ENCODE results near the gene FREY1.

Gene FREY1

DNA sequence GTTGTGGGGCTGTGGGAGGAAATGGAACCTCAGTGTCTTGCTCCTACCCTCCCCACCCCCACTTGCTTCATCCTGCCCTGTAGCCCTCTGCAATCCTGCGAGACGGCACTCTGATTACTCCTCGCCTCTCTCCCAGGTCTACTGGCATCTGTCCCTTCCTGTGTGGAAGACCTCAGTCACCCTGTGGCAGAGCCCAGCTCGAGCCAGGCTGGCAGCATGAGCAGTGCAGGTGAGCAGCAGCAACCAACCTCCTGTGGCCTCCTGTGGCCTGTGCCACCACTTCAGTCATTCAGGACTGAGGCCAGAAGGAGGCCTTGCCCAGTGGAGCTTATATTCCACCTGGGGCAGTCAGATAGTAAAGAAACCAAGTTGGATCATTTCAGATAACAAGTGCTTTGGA lies 36.4 kb downstream of the FREY1 start:
- no peak for DNase-seq (ENCODE audit: low read depth)

DNA sequence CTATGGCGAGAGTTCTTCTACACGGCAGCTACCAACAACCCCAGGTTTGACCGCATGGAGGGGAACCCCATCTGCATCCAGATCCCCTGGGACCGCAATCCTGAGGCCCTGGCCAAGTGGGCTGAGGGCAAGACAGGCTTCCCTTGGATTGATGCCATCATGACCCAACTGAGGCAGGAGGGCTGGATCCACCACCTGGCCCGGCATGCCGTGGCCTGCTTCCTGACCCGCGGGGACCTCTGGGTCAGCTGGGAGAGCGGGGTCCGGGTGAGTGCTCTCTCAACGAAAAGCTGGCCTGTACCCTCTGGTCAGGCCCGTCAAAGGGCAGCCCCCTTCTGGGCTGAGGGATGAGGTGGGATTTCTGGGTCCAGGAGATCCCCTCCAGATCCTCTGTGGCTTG lies 37.5 kb downstream of the FREY1 start:
- no peak for DNase-seq (ENCODE audit: low read depth)

DNA sequence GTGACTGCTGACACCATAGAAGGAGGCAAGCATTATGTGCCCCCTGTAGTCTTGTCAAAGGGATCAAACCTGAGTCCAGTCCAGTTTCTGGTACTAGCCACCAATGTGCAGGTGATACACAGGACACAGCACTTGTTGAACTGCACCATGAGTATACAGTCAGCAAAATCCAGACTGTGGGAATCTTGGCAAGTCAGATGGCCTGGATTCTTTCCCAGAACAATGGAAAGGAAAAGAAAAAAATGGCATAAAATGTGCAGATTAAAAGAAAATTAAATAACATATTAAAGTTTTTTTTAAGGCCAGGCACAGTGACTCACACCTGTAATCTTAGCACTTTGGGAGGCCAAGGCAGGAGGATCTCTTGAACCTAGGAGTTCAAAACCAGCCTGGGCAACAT lies 43.0 kb downstream of the FREY1 start:
- no peak for DNase-seq (ENCODE audit: low read depth)

DNA sequence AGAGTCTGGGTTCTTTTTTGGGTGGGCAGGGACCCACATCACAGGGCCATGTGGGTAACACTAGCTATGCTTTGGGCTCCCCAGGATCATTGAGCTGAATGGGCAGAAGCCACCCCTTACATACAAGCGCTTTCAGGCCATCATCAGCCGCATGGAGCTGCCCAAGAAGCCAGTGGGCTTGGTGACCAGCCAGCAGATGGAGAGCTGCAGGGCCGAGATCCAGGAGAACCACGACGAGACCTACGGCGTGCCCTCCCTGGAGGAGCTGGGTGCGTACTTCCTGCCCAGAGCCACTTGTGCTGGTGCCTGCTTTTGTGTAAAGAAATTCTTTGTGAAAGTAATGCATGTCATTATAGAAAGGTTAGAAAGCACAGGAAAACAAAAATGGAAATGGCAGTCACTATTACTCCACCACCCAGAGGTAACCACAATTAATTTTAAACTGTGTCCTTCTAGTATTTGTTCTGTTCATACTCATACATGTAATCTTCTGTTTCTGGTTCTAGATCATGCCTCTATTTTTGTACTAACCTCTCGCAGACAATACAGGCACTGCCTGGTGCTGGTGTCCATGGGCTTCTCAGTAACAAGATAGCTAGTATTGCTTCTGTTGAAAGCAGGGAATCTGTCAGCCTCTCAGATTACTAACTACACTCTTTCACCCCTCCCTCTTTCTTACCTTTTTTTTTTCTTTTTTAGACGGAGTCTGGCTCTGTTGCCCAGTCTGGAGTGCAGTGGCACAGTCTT lies 46.1 kb downstream of the FREY1 start:
- DNase-seq (ENCODE audit: low read depth) = no peak

DNA sequence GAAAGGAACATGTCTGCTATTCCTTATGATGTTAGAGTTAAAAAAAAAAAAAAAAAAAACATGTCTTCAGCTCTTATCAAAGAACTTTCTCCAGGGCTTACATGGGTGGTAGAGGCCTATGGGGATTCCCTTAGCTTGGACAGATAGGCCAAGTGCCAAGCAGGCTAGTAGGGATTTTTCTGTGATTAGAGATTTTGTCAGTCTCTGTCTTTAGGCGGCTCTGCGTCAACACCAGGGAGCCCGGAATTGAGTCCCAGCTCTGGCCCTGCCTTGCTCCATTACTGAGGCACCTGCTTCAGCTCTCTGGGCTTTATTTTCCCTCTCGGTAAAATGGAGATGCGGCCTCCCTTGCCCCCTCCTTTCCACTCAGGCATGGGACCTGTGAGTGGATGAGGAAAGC lies 46.7 kb downstream of the FREY1 start:
- no peak for DNase-seq (ENCODE audit: low read depth)

DNA sequence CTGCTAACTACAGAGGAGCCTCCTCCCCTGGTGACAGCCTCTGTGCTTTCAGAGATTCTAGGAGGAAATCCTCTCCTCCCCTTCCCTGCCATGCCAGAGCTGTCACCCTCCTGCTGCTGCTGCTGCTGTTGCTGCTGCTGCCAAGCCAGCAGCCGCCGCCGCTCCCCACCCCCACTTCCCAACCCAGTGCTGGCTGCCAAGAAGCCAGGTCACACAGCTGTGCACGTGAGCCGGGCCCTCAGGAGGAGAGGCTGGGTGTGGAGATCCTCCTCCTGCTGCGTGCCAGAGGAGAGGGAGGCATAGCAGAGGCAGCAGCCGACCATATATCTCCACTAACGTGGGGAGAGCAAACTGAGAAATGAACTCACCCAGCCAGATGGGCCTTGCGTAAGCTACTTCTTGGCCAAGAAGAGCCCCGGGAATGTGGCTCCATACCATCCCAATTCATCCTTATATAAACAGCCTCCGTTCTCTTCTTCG lies 47.4 kb downstream of the FREY1 start:
- peak; percentile 96 for DNase-seq (ENCODE audit: low read depth)

DNA sequence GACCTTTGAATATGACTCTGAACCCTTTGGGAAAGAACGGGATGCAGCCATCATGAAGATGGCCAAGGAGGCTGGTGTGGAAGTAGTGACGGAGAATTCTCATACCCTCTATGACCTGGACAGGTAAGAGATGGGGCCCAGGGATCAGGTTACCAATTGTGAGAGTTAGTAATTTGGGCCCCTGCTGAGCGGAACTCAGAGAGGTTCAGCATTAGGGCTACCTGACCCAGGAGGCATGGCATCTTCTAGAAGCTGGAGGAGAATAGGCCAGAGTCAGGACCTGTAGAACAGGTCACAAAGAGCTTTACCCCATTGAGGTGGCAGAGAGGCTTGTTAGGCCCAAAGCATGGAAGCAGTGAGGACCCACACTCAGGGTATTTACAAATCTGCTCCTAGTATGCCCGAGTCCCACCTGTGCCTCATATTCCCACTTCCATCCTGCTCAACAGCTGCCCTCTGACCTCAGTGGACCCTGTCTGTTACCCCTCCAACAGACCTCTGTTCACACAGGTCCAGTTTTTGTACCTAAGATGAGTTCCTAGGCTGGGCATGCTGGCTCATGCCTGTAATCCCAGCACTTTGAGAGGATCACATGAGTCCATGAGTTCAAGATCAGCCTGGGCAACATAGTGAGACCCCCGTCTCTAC lies 48.2 kb downstream of the FREY1 start:
- DNase-seq (ENCODE audit: low read depth) = no peak

DNA sequence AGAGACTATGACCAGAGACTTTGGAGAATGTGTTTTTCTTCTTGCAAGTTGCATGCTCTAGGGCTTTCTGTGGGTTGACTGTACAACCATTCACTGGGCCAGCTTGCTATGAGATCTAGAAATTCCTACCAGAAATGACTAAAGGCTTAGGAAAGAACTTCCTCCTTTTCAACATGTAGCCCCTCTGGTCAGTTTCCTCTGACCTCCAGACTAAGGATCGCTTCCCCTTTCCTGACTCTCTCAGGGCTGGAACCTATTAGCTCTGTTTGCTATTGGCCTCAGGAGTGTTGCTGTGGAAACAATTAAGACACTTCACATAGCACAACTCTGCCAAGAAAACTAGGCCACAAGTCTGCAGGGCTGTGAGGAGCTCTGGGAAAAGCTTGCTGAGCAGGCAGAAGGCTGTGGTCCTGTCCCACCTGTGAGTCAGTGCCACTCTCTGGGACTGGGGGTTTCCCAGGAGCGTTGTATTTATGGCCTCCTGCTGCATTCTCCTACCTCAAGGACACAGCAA lies 49.1 kb downstream of the FREY1 start:
- DNase-seq (ENCODE audit: low read depth) = peak; percentile 95

All from iris pigment epithelial cell (primary cell).